Tibial artery (tissue), 4 donors: ENCODE measurements around the gene KYAT1.

Source experiments
- DNase-seq, 2 donors: peaks; one replicate each; pipeline ENCODE4 v3.0.0-alpha.2; 2019
- H3K27ac ChIP-seq, 2 donors: fragments of 200-600 bp; sonication (generic) in 1 of 2; 1 replicate in 1 of 2; 2 replicates in 1 of 2; pipeline ENCODE4 v1.5.1; 2018 to 2019; ENCODE audit warnings: mild to moderate bottlenecking in 1 of 2
- H3K27me3 ChIP-seq, 2 donors: fragments of 200-600 bp; sonication (generic) in 1 of 2; one replicate each; pipeline versions ENCODE4 v1.5.1 to v1.6.0; 2016 to 2019
- H3K36me3 ChIP-seq, 3 donors: fragments of 200-600 bp; sonication (generic) in 2 of 3; one replicate each; pipeline ENCODE4 v1.5.1; 2016 to 2019; ENCODE audit warnings: mild to moderate bottlenecking in 2 of 3
- H3K4me1 ChIP-seq, 4 donors: fragments of 200-600 bp; sonication (generic) in 2 of 4; 1 replicate in 3 of 4; 2 replicates in 1 of 4; pipeline ENCODE4 v1.5.1; 2016 to 2019
- H3K4me3 ChIP-seq, 2 donors: fragments of 200-600 bp; sonication (generic) in 1 of 2; 1 replicate in 1 of 2; 2 replicates in 1 of 2; pipeline ENCODE4 v1.5.1; 2018 to 2019; ENCODE audit warnings: mild to moderate bottlenecking in 2 of 2
- H3K9me3 ChIP-seq, 3 donors: fragments of 200-600 bp; sonication (generic) in 1 of 3; one replicate each; pipeline ENCODE4 v1.5.1; 2016 to 2019
- intact Hi-C: fragments of 100-400 bp; cut with DNase I; formaldehyde crosslinking; loops from one replicate; pipeline ENCODE4 v1.15.0; 2023; ENCODE audit warnings: low total_unique reads
- TF ChIP-seq, protein P1 (sequence below), 2 experiments: fragments of 200-600 bp in 1 of 2; fragments of 450-650 bp in 1 of 2; IDR thresholded peaks; one replicate each; pipeline ENCODE4 v1.5.1; 2017 to 2019; ENCODE audit warnings: antibody characterized with exemption in 2 of 2, mild to moderate bottlenecking in 1 of 2, moderate library complexity in 1 of 2

The KYAT1 gene

GRCh38 chr9:128901822-128902221 lies 20.1 kb upstream of the KYAT1 start:
- peak overlapping the region; percentile 80 to 83 for H3K27ac ChIP-seq
- intact Hi-C loops: no loop called here
- TF ChIP-seq, protein P1, sequence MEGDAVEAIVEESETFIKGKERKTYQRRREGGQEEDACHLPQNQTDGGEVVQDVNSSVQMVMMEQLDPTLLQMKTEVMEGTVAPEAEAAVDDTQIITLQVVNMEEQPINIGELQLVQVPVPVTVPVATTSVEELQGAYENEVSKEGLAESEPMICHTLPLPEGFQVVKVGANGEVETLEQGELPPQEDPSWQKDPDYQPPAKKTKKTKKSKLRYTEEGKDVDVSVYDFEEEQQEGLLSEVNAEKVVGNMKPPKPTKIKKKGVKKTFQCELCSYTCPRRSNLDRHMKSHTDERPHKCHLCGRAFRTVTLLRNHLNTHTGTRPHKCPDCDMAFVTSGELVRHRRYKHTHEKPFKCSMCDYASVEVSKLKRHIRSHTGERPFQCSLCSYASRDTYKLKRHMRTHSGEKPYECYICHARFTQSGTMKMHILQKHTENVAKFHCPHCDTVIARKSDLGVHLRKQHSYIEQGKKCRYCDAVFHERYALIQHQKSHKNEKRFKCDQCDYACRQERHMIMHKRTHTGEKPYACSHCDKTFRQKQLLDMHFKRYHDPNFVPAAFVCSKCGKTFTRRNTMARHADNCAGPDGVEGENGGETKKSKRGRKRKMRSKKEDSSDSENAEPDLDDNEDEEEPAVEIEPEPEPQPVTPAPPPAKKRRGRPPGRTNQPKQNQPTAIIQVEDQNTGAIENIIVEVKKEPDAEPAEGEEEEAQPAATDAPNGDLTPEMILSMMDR (IDR thresholded peaks at IDR 0.05): no peak
- H3K4me3 ChIP-seq: no peak overlapping the region
- H3K9me3 ChIP-seq: no peaks in the 10 kb centered on the region
- peaks cover 0 to 72% (median 44%) of the 10 kb centered on the region in 4 donors for H3K4me1 ChIP-seq
- H3K27me3 ChIP-seq: no peaks in the 10 kb centered on the region
- no peak for DNase-seq
- H3K36me3 ChIP-seq: peaks cover 21 to 49% (median 39%) of the 10 kb centered on the region in 3 donors

DNA sequence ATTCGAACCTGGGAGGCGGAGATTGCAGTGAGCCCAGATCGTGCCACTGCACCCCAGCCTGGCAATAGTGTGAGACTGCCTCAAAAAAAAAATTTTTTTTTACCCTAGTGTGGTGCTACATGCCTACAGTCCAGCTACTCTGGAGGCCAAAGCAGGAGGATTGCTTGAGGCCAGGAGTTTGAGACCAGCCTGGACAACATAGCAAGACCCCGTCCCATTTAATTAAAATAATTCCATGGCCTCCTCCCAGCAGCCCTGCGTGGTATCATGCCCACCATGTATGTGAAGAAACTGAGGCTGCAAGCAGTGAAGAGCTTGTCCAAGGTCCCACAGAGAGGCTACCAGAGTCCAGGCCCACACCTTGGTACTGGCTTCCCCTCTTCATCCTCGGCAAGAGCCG lies 19.6 kb upstream of the KYAT1 start:
- Histone ChIP-seq H3K27ac (peak overlapping the region; percentile 80 to 83), H3K9me3 (no peaks in the 10 kb centered on the region), H3K4me1 (peaks cover 0 to 72% (median 42%) of the 10 kb centered on the region in 4 donors), H3K36me3 (peaks cover 24 to 51% (median 37%) of the 10 kb centered on the region in 3 donors), H3K4me3 (no peak overlapping the region), H3K27me3 (no peaks in the 10 kb centered on the region)
- no peak for DNase-seq
- TF ChIP-seq, protein P1 (IDR thresholded peaks at IDR 0.05): no peak
- intact Hi-C loops: no loop called here

- Histone ChIP-seq H3K27me3 (no peaks in the 10 kb centered on the region), H3K9me3 (no peaks in the 10 kb centered on the region), H3K4me1 (peaks cover 0 to 70% (median 51%) of the 10 kb centered on the region in 4 donors), H3K4me3 (no peak overlapping the region), H3K36me3 (peaks cover 26 to 66% (median 45%) of the 10 kb centered on the region in 3 donors), H3K27ac (peak overlapping the region; percentile 37 to 56)
- TF ChIP-seq, protein P1 (IDR thresholded peaks at IDR 0.05): no peak
- intact Hi-C loops: no loop called here
- DNase-seq: no peak
These were observed 18.0 kb upstream of the KYAT1 start for GRCh38 chr9:128899566-128900322.

DNA sequence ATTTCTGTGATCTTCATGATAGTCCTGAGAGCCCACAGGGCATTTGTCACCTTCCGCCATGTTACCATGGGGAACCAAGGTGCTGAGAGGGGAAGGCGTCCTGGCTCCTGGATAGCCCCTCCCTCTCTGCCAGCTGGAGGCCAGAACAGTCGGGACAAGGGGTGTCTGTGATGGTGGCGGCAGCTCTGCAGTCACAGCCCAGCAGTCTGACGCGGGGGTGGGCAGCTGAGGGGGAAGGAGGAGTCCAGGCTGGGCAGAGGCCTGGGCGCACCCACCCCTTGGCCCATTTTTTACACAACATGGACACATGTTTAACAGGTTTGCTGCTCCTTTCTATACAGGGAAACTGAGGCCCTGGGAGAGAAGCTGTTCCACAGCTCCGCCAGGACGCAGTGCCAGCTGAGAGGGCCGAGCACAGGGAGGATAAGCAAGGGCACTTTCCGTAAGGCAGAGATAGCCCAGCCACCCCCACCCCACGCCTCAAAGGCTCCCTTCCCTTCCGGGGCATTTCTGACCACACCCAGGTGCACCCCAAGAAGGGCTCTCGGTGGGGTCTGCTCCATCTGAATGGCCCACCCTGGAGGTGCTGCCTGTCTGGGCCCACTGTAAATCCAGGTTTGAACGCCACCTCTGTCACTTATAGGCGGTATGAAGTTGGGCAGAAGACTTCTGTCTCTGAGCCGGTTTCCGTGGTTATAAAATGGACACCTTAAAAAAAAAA lies 17.3 kb upstream of the KYAT1 start:
- intact Hi-C loops: no loop called here
- H3K27ac ChIP-seq: peak overlapping the region; percentile 33 to 56
- H3K4me3 ChIP-seq: no peak overlapping the region

GRCh38 chr9:128898382-128898781 lies 16.6 kb upstream of the KYAT1 start:
- H3K36me3 ChIP-seq: peaks cover 29 to 77% (median 53%) of the 10 kb centered on the region in 3 donors

More for the DNA sequence above, 17.3 kb upstream of the KYAT1 start:
- no peaks in the 10 kb centered on the region for H3K27me3 ChIP-seq
- TF ChIP-seq, protein P1 (IDR thresholded peaks at IDR 0.05): no peak
- peaks cover 29 to 72% (median 48%) of the 10 kb centered on the region in 3 donors for H3K36me3 ChIP-seq
- no peak for DNase-seq
- peaks cover 0 to 70% (median 50%) of the 10 kb centered on the region in 4 donors for H3K4me1 ChIP-seq
- H3K9me3 ChIP-seq: no peaks in the 10 kb centered on the region

More at GRCh38 chr9:128898382-128898781, 16.6 kb upstream of the KYAT1 start:
- Histone ChIP-seq H3K27me3 (no peaks in the 10 kb centered on the region), H3K27ac (peak overlapping the region; percentile 33 to 56), H3K4me3 (no peak overlapping the region), H3K4me1 (peaks cover 0 to 70% (median 50%) of the 10 kb centered on the region in 4 donors), H3K9me3 (no peaks in the 10 kb centered on the region)
- intact Hi-C loops: no loop called here
- no peak for DNase-seq
- TF ChIP-seq, protein P1 (IDR thresholded peaks at IDR 0.05): no peak
